Fibroblast of lung (primary cell): Measurements from ENCODE around the gene RPRD1A. TPM values are rescaled to one million over a fixed set of nuclear protein-coding genes. Genes with fewer than 3 reads are reported as not detected.
A peak's percentile ranks its signal among the peaks of the same experiment; 100 is the strongest.

ENCODE experiments used
- DNase-seq, 2 donors: peaks; one replicate each; pipeline versions ENCODE4 v3.0.0 to v3.0.0-alpha.2; 2010; ENCODE audit warnings: low read depth in 2 of 2
- H2AFZ ChIP-seq: 2 replicates; pipeline ENCODE4 v1.5.1; 2012; ENCODE audit warnings: low read length, control low read depth, inconsistent platforms
- H3K27ac ChIP-seq: 2 replicates; pipeline ENCODE4 v1.5.1; 2011; ENCODE audit warnings: low read length, control low read depth; ENCODE audit not compliant: insufficient read depth
- H3K27me3 ChIP-seq: 2 replicates; pipeline ENCODE4 v1.5.1; 2011; ENCODE audit warnings: mild to moderate bottlenecking, low read length; ENCODE audit not compliant: control insufficient read depth, insufficient read depth
- H3K36me3 ChIP-seq: 2 replicates; pipeline ENCODE4 v1.5.1; 2011; ENCODE audit warnings: low read length; ENCODE audit not compliant: control insufficient read depth, insufficient read depth
- H3K4me1 ChIP-seq: 2 replicates; pipeline ENCODE4 v1.5.1; 2011; ENCODE audit warnings: low read length; ENCODE audit not compliant: control insufficient read depth, insufficient read depth; ENCODE audit errors: extremely low read depth
- H3K4me2 ChIP-seq: 2 replicates; pipeline ENCODE4 v1.5.1; 2011; ENCODE audit warnings: low read length, control low read depth; ENCODE audit not compliant: insufficient read depth; ENCODE audit errors: extremely low read depth
- H3K4me3 ChIP-seq, 4 experiments: fragments of 200-600 bp in 1 of 4; sonication (generic) in 1 of 4; replicated peaks in 1 of 4; 2 replicates each; pipeline ENCODE4 v1.5.1; 2011 to 2016; ENCODE audit warnings: low read length in 4 of 4, low read depth in 3 of 4, mild to moderate bottlenecking in 3 of 4, control low read depth in 2 of 4, inconsistent platforms in 1 of 4, mixed read lengths in 1 of 4; ENCODE audit not compliant: insufficient read depth in 1 of 4; ENCODE audit errors: control extremely low read depth in 1 of 4
- H3K79me2 ChIP-seq: 2 replicates; pipeline ENCODE4 v1.5.1; 2012; ENCODE audit warnings: mild to moderate bottlenecking, low read length, inconsistent platforms; ENCODE audit not compliant: control insufficient read depth, insufficient read depth
- H3K9ac ChIP-seq: 2 replicates; pipeline ENCODE4 v1.5.1; 2011; ENCODE audit warnings: mild to moderate bottlenecking, low read length, control low read depth; ENCODE audit not compliant: insufficient read depth
- H3K9me3 ChIP-seq: 2 replicates; pipeline ENCODE4 v1.5.1; 2012; ENCODE audit warnings: low read depth, low read length; ENCODE audit not compliant: control insufficient read depth, insufficient read depth
- H4K20me1 ChIP-seq: 2 replicates; pipeline ENCODE4 v1.5.1; 2011; ENCODE audit warnings: low read length; ENCODE audit not compliant: control insufficient read depth, insufficient read depth; ENCODE audit errors: extremely low read depth
- EZH2 ChIP-seq: IDR thresholded peaks from 2 replicates; pipeline ENCODE4 v1.5.1; 2012; ENCODE audit warnings: low read length, control low read depth, mild to moderate bottlenecking; ENCODE audit errors: missing control alignments
- polyA plus RNA-seq, 2 donors: library from polyadenylated mRNA; depleted of rRNA in 1 of 2; stranded (reverse) in 1 of 2; unstranded in 1 of 2; fragments of >200 nt; gene quantifications; 2 replicates each; pipeline ENCODE4 v1.2.1, GENCODE V29; 2011 to 2012; ENCODE audit warnings: missing spikeins in 1 of 2
- total RNA-seq: library from RNA; depleted of rRNA; stranded (reverse); fragments of >200 nt; gene quantifications from 2 replicates; pipeline ENCODE4 v1.2.1, GENCODE V29; 2014
- TF ChIP-seq, protein P1 (sequence below), 2 donors: IDR thresholded peaks in 1 of 2; conservative IDR thresholded peaks in 1 of 2; 1 replicate in 1 of 2; 2 replicates in 1 of 2; pipeline ENCODE4 v1.5.1; 2011 to 2012; ENCODE audit warnings: low read length in 2 of 2, control low read depth in 1 of 2, inconsistent platforms in 1 of 2, low read depth in 1 of 2, mild to moderate bottlenecking in 1 of 2

Gene RPRD1A
- total and polyA plus RNA-seq, 2 donors (not counting 1 experiment from before 2014, with no cell fraction given) = 36.4 to 46.2 TPM

DNA sequence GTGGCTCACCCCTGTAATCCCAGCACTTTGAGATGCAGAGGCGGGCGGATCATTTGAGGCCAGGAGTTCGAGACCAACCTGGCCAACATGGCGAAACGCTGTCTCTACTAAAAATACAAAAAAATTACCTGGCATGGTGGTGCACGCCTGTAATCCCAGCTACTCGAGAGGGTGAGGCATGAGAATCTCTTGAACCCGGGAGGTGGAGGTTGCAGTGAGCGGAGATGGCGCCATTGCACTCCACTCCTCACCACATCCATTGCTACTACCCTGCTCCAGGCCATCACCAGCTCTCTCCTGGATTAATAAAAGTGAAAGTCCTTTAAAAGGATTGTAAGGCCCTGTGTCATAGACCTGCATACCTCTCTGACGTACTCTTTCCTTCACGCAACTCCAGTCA lies 93.7 kb downstream of the RPRD1A start:
- Histone ChIP-seq H4K20me1 (no peaks in the 10 kb centered on the region), H3K4me1 (peaks cover 2% of the 10 kb centered on the region), H3K9ac (no peak overlapping the region), H3K9me3 (no peaks in the 10 kb centered on the region), H2AFZ (no peak overlapping the region), H3K27ac (no peak overlapping the region), H3K4me3 (peak overlapping the region; percentile 67 to 99 (median 92)), H3K27me3 (no peaks in the 10 kb centered on the region), H3K79me2 (peaks cover 17% of the 10 kb centered on the region), H3K4me2 (peak overlapping the region; percentile 76), H3K36me3 (peaks cover 8% of the 10 kb centered on the region)
- no peak for DNase-seq
- TF ChIP-seq EZH2 = no peak
- TF ChIP-seq, protein P1, sequence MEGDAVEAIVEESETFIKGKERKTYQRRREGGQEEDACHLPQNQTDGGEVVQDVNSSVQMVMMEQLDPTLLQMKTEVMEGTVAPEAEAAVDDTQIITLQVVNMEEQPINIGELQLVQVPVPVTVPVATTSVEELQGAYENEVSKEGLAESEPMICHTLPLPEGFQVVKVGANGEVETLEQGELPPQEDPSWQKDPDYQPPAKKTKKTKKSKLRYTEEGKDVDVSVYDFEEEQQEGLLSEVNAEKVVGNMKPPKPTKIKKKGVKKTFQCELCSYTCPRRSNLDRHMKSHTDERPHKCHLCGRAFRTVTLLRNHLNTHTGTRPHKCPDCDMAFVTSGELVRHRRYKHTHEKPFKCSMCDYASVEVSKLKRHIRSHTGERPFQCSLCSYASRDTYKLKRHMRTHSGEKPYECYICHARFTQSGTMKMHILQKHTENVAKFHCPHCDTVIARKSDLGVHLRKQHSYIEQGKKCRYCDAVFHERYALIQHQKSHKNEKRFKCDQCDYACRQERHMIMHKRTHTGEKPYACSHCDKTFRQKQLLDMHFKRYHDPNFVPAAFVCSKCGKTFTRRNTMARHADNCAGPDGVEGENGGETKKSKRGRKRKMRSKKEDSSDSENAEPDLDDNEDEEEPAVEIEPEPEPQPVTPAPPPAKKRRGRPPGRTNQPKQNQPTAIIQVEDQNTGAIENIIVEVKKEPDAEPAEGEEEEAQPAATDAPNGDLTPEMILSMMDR (conservative IDR thresholded peaks at IDR 0.05 in 1 of 2, IDR thresholded peaks at IDR 0.05 in 1 of 2; ENCODE audit: low read depth in 1 of 2, low read length in 2 of 2) = no peak

GRCh38 chr18:35972197-35973000 lies 95.0 kb downstream of the RPRD1A start, which contains the start of gene RMP24:
Gene RMP24 (plus strand): TSS chr18:35972679.
- Histone ChIP-seq H3K4me1 (peaks cover 2% of the 10 kb centered on the region), H3K27me3 (no peaks in the 10 kb centered on the region), H3K4me2 (peak within 1 kb of the TSS; percentile 93), H4K20me1 (no peaks in the 10 kb centered on the region), H3K79me2 (peaks cover 17% of the 10 kb centered on the region), H3K27ac (peak within 1 kb of the TSS; percentile 71), H3K4me3 (peak within 1 kb of the TSS; percentile 67 to 99 (median 92)), H3K9ac (peak within 1 kb of the TSS; percentile 89), H3K9me3 (no peaks in the 10 kb centered on the region), H2AFZ (peak within 1 kb of the TSS; percentile 99), H3K36me3 (peaks cover 6% of the 10 kb centered on the region)
- no peak for TF ChIP-seq EZH2
- TF ChIP-seq, protein P1 (conservative IDR thresholded peaks at IDR 0.05 in 1 of 2, IDR thresholded peaks at IDR 0.05 in 1 of 2; ENCODE audit: low read depth in 1 of 2, low read length in 2 of 2) = no peak
- DNase-seq = peak; percentile 93 to 97

DNA sequence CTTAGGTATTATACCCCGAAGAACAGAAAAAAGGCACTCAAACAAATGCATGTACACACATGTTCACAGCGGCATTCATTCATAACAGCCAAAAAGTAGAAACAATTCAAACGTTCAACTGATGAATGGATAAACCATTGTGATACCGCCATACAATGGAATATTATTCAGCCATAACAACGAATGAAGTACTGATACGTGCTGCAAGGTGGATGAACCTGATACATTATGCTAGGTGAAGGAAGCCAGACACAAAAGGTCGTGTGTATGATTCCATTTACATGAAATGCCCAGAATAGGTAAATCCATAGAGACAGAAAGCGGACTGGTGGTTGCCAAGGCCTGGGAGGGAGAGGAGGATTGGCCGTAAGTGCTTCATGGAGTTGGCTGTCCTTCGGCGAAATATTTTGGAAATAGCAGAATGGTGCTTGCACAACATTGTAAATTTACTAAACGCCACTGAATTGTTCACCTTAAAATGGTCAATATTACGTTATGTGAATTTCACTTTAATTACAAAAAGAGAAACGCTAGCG lies 95.6 kb downstream of the RPRD1A start:
- Histone ChIP-seq H3K9ac (peak overlapping the region; percentile 79), H4K20me1 (no peaks in the 10 kb centered on the region), H3K79me2 (peaks cover 17% of the 10 kb centered on the region), H3K27ac (peak overlapping the region; percentile 71), H3K9me3 (no peaks in the 10 kb centered on the region), H3K27me3 (no peaks in the 10 kb centered on the region), H3K36me3 (peaks cover 6% of the 10 kb centered on the region), H3K4me1 (peaks cover 2% of the 10 kb centered on the region), H3K4me2 (peak overlapping the region; percentile 93), H2AFZ (peak overlapping the region; percentile 99), H3K4me3 (peak overlapping the region; percentile 67 to 99 (median 92))
- DNase-seq = no peak
- no peak for TF ChIP-seq EZH2
- TF ChIP-seq, protein P1 (conservative IDR thresholded peaks at IDR 0.05 in 1 of 2, IDR thresholded peaks at IDR 0.05 in 1 of 2; ENCODE audit: low read depth in 1 of 2, low read length in 2 of 2) = no peak
